IMR-90 (cell line): ENCODE measurements around the gene CIC. TPM values are rescaled to one million over a fixed set of nuclear protein-coding genes. Genes with fewer than 3 reads are reported as not detected.

Experiments
- ATAC-seq: fragments of 200-7000 bp; cut with Tn5 transposase; 2 replicates; pipeline ENCODE4 v1.9.1; 2020; ENCODE audit warnings: low read depth, mild to moderate bottlenecking, moderate library complexity
- BruUV-seq: library from RNA; stranded (reverse); fragments of 400-500 nt; replicated peaks from 2 replicates; lab custom pipeline; 2021; lab: Mats Ljungman, UMichigan
- CTCF ChIA-PET: fragments of 300-600 bp; formaldehyde crosslinking; extraction: SDS; loops from one replicate; lab custom pipeline; 2021; ENCODE audit warnings: antibody characterized with exemption; lab: Yijun Ruan, JAX
- POLR2A ChIA-PET: fragments of 300-600 bp; sonication (Branson Sonifier 250); formaldehyde crosslinking; loops from one replicate; lab custom pipeline; 2022; ENCODE audit warnings: antibody characterized with exemption; ENCODE audit not compliant: unreplicated experiment; lab: Charles Lee
- DNase-seq: peaks from one replicate; pipeline ENCODE4 v3.0.0; 2013
- H2AFZ ChIP-seq: replicated peaks from 2 replicates; pipeline ENCODE3; 2013; ENCODE audit warnings: low read length, mild to moderate bottlenecking; ENCODE audit not compliant: poor library complexity
- H2AK5ac ChIP-seq: 2 replicates; pipeline ENCODE4 v1.6.1; 2013; ENCODE audit warnings: low read depth, low read length, inconsistent platforms
- H2AK9ac ChIP-seq: replicated peaks from 2 replicates; pipeline ENCODE3; 2013; ENCODE audit warnings: mild to moderate bottlenecking, low read depth, low read length, moderate library complexity; ENCODE audit not compliant: poor library complexity
- H2BK120ac ChIP-seq: 2 replicates; pipeline ENCODE4 v1.6.1; 2013; ENCODE audit warnings: low read depth, low read length, inconsistent platforms
- H2BK15ac ChIP-seq: 3 replicates; pipeline ENCODE4 v1.6.1; 2013; ENCODE audit warnings: low read depth, low read length, inconsistent platforms
- H2BK20ac ChIP-seq: 2 replicates; pipeline ENCODE4 v1.6.1; 2013; ENCODE audit warnings: low read depth, mild to moderate bottlenecking, inconsistent platforms, low read length, moderate library complexity
- H2BK5ac ChIP-seq: 2 replicates; pipeline ENCODE4 v1.6.1; 2013; ENCODE audit warnings: mild to moderate bottlenecking, low read depth, low read length, inconsistent platforms; ENCODE audit not compliant: poor library complexity, severe bottlenecking
- H3K14ac ChIP-seq: replicated peaks from 2 replicates; pipeline ENCODE4 v1.6.1; 2013; ENCODE audit warnings: low read depth, low read length, inconsistent platforms
- H3K18ac ChIP-seq: 2 replicates; pipeline ENCODE4 v1.6.1; 2013; ENCODE audit warnings: low read depth, low read length, control low read depth
- H3K23ac ChIP-seq: 2 replicates; pipeline ENCODE4 v1.6.1; 2013; ENCODE audit warnings: low read depth, low read length, inconsistent platforms
- H3K27ac ChIP-seq: 2 replicates; pipeline ENCODE4 v1.5.1; 2013; ENCODE audit warnings: mild to moderate bottlenecking, control low read depth, low read length; ENCODE audit not compliant: insufficient read depth
- H3K27me3 ChIP-seq: 2 replicates; pipeline ENCODE4 v1.6.1; 2013; ENCODE audit warnings: low read length; ENCODE audit not compliant: control insufficient read depth, insufficient read depth
- H3K36me3 ChIP-seq: 2 replicates; pipeline ENCODE4 v1.6.1; 2013; ENCODE audit warnings: low read length, mixed read lengths; ENCODE audit not compliant: control insufficient read depth, insufficient read depth
- H3K4ac ChIP-seq: 2 replicates; pipeline ENCODE4 v1.6.1; 2013; ENCODE audit warnings: low read depth, low read length, inconsistent platforms
- H3K4me1 ChIP-seq: 2 replicates; pipeline ENCODE4 v1.6.1; 2013; ENCODE audit warnings: low read length, mixed read lengths; ENCODE audit not compliant: control insufficient read depth, insufficient read depth
- H3K4me2 ChIP-seq: 2 replicates; pipeline ENCODE4 v1.6.1; 2013; ENCODE audit warnings: low read depth, mild to moderate bottlenecking, control low read depth, low read length, moderate library complexity
- H3K4me3 ChIP-seq: 2 replicates; pipeline ENCODE4 v1.5.1; 2013; ENCODE audit warnings: low read depth, mild to moderate bottlenecking, control low read depth, low read length, moderate library complexity; ENCODE audit not compliant: insufficient read depth
- H3K56ac ChIP-seq: 2 replicates; pipeline ENCODE4 v1.6.1; 2013; ENCODE audit warnings: low read length, inconsistent platforms; ENCODE audit not compliant: insufficient read depth; ENCODE audit errors: extremely low read depth
- H3K79me1 ChIP-seq, 2 experiments: 2 replicates each; pipeline ENCODE4 v1.6.1; 2013; ENCODE audit warnings: low read length in 2 of 2, inconsistent platforms in 1 of 2, low read depth in 1 of 2
- H3K9ac ChIP-seq: 2 replicates; pipeline ENCODE4 v1.6.1; 2013; ENCODE audit warnings: low read depth, low read length, control low read depth
- H3K9me1 ChIP-seq: 2 replicates; pipeline ENCODE4 v1.6.1; 2013; ENCODE audit warnings: low read length, inconsistent platforms; ENCODE audit not compliant: insufficient read depth
- H3K9me3 ChIP-seq: 2 replicates; pipeline ENCODE4 v1.6.1; 2013; ENCODE audit warnings: low read length; ENCODE audit not compliant: control insufficient read depth, insufficient read depth
- H4K20me1 ChIP-seq: 2 replicates; pipeline ENCODE4 v1.6.1; 2013; ENCODE audit warnings: low read length, inconsistent platforms; ENCODE audit not compliant: insufficient read depth
- H4K5ac ChIP-seq: 2 replicates; pipeline ENCODE4 v1.6.1; 2013; ENCODE audit warnings: mild to moderate bottlenecking, low read depth, low read length, control low read depth
- H4K8ac ChIP-seq, 2 experiments: 2 replicates each; pipeline ENCODE4 v1.6.1; 2013; ENCODE audit warnings: low read depth in 2 of 2, low read length in 2 of 2, control low read depth in 1 of 2, inconsistent platforms in 1 of 2
- H4K91ac ChIP-seq: 2 replicates; pipeline ENCODE4 v1.6.1; 2013; ENCODE audit warnings: low read depth, low read length, inconsistent platforms; ENCODE audit not compliant: insufficient read depth
- BHLHE40 ChIP-seq: fragments of 150-350 bp; IDR thresholded peaks from 2 replicates; pipeline ENCODE4 v1.6.1; 2016; ENCODE audit warnings: mild to moderate bottlenecking, low read depth, low read length
- CEBPB ChIP-seq: IDR thresholded peaks from 2 replicates; pipeline ENCODE4 v1.6.1; 2012; ENCODE audit warnings: low read depth, low read length, improper control_type of control experiment
- CHD1 ChIP-seq: IDR thresholded peaks from 2 replicates; pipeline ENCODE4 v1.6.1; 2012; ENCODE audit warnings: low read depth, low read length, improper control_type of control experiment
- CTCF ChIP-seq: conservative IDR thresholded peaks from 2 replicates; pipeline ENCODE4 v1.5.1; 2012; ENCODE audit warnings: mild to moderate bottlenecking, low read depth, low read length, improper control_type of control experiment
- FOS ChIP-seq: fragments of 150-350 bp; IDR thresholded peaks from 2 replicates; pipeline ENCODE4 v1.6.1; 2016; ENCODE audit warnings: low read depth, low read length
- MAFK ChIP-seq: IDR thresholded peaks from 2 replicates; pipeline ENCODE4 v1.6.1; 2012; ENCODE audit warnings: low read depth, low read length, improper control_type of control experiment
- MAZ ChIP-seq: IDR thresholded peaks from 2 replicates; pipeline ENCODE4 v1.6.1; 2012; ENCODE audit warnings: low read depth, mild to moderate bottlenecking, low read length, improper control_type of control experiment, moderate library complexity, borderline replicate concordance
- NFE2L2 ChIP-seq: fragments of 150-350 bp; IDR thresholded peaks from 2 replicates; pipeline ENCODE4 v1.6.1; 2016; ENCODE audit warnings: low read depth, mild to moderate bottlenecking, low read length
- POLR2A ChIP-seq: IDR thresholded peaks from 2 replicates; pipeline ENCODE4 v1.6.1; 2012; ENCODE audit warnings: mild to moderate bottlenecking, low read depth, low read length
- RAD21 ChIP-seq: IDR thresholded peaks from 2 replicates; pipeline ENCODE4 v1.6.1; 2012; ENCODE audit warnings: low read length, improper control_type of control experiment
- RFX5 ChIP-seq: IDR thresholded peaks from 2 replicates; pipeline ENCODE4 v1.8.0; 2012; ENCODE audit warnings: low read depth, mild to moderate bottlenecking, low read length, moderate library complexity
- SMC3 ChIP-seq: fragments of 150-350 bp; IDR thresholded peaks from 2 replicates; pipeline ENCODE4 v1.6.1; 2016; ENCODE audit warnings: low read depth, mild to moderate bottlenecking, antibody characterized with exemption, low read length, moderate library complexity
- USF2 ChIP-seq: fragments of 150-350 bp; IDR thresholded peaks from 2 replicates; pipeline ENCODE4 v1.6.1; 2017; ENCODE audit warnings: mild to moderate bottlenecking, antibody characterized with exemption, low read length, low read depth
- WGBS, 2 experiments: methylation state at CpG; one replicate each; pipeline versions ENCODE4 v1.1.5 to v1.1.7; 2013; ENCODE audit warnings: missing lambda C conversion rate in 2 of 2; ENCODE audit not compliant: insufficient read length in 1 of 2; ENCODE audit errors: extremely low coverage in 2 of 2; 5-methylcytosine and 5-hydroxymethylcytosine counted together
- dilution Hi-C: fragments of 300-500 bp; cut with HindIII; formaldehyde crosslinking; loops from one replicate; pipeline ENCODE4 v1.14.3; 2018; ENCODE audit warnings: low sequenced_read_pairs; ENCODE audit not compliant: unreplicated experiment
- in situ Hi-C: fragments of 300-500 bp; cut with MboI; formaldehyde crosslinking; loops from 3 replicates; pipeline ENCODE4 v1.14.3; 2019; ENCODE audit warnings: low sequenced_read_pairs, inconsistent platforms, mixed read lengths
- intact Hi-C: fragments of 100-400 bp; cut with micrococcal nuclease; formaldehyde crosslinking; loops from 2 replicates; pipeline ENCODE4 v1.10.0; 2022
- polyA plus RNA-seq, 3 experiments: library from polyadenylated mRNA; depleted of rRNA; stranded (reverse); fragments of >200 nt; gene quantifications; 2 replicates each; pipeline ENCODE4 v1.2.3, GENCODE V29; 2012; ENCODE audit warnings: low replicate concordance in 1 of 3
- total RNA-seq: library from RNA; depleted of rRNA; stranded (reverse); fragments of >200 nt; gene quantifications from 2 replicates; pipeline ENCODE4 v1.2.3, GENCODE V29; 2012

Gene CIC
- total and polyA plus RNA-seq, 2 of the 4 experiments (the other 2 are of a cell fraction): 1.8 to 23.2 TPM

- H3K9me1 ChIP-seq: peaks cover 7% of the 10 kb centered on the region
- H4K20me1 ChIP-seq: peaks cover 25% of the 10 kb centered on the region
- H3K23ac ChIP-seq: no peak overlapping the region
- H4K91ac ChIP-seq: no peak overlapping the region
- ChIA-PET POLR2A (interaction anchor here (0.6 kb wide), 1 partner anchor 14 kb away, joined by 3 read pairs; the partner anchor contains the start of gene PAFAH1B3), CTCF (no interaction called here)
- dilution Hi-C loops (no loop called here), in situ Hi-C loops (no loop called here), intact Hi-C loops (no loop called here)
- H3K4ac ChIP-seq: no peak overlapping the region
- H4K5ac ChIP-seq: no peak overlapping the region
- no peak overlapping the region for H2AK5ac ChIP-seq
- no peaks in the 10 kb centered on the region for H3K27me3 ChIP-seq
- no peak overlapping the region for H2BK5ac ChIP-seq
- no peak overlapping the region for H3K27ac ChIP-seq
- H3K36me3 ChIP-seq: peaks cover 62% of the 10 kb centered on the region
- no peaks in the 10 kb centered on the region for H3K9me3 ChIP-seq
- no CpG with 5 or more reads among the region's 4 CpGs for WGBS, 2 experiments
- no peak overlapping the region for H3K4me2 ChIP-seq
- H2BK20ac ChIP-seq: no peak overlapping the region
- H3K79me1 ChIP-seq: peaks cover 26 to 37% of the 10 kb centered on the region in 2 experiments
- H3K4me3 ChIP-seq: no peak overlapping the region
- H2BK120ac ChIP-seq: no peak overlapping the region
- H3K18ac ChIP-seq: no peak overlapping the region
- no peak overlapping the region for H2AFZ ChIP-seq
- no peak overlapping the region for H2AK9ac ChIP-seq
- no peak overlapping the region for H3K56ac ChIP-seq
- H4K8ac ChIP-seq: no peak overlapping the region
- TF ChIP-seq CHD1: no peak
- TF ChIP-seq USF2: no peak
- TF ChIP-seq SMC3: no peak
- TF ChIP-seq FOS: no peak
- no peak for TF ChIP-seq MAFK
- TF ChIP-seq NFE2L2: no peak
- TF ChIP-seq CTCF: no peak
- TF ChIP-seq POLR2A: no peak
- no peak for TF ChIP-seq RAD21
- TF ChIP-seq RFX5: no peak
- no peak for TF ChIP-seq MAZ
- TF ChIP-seq BHLHE40: no peak
- no peak for TF ChIP-seq CEBPB
- BruUV-seq: no TSS peak
- H3K4me1 ChIP-seq: peaks cover 17% of the 10 kb centered on the region
- no peak overlapping the region for H2BK15ac ChIP-seq
- DNase-seq (no peak), ATAC-seq (no peak)
- H3K9ac ChIP-seq: no peak overlapping the region
- no peak overlapping the region for H3K14ac ChIP-seq
These were observed 19.3 kb downstream of the CIC start for GRCh38 chr19:42288387-42288786.
